Right atrium auricular region (tissue), 2 donors: ENCODE results near the gene LAMA2. TPM values are rescaled to one million over a fixed set of nuclear protein-coding genes. Genes with fewer than 3 reads are reported as not detected.

Source experiments
- DNase-seq: peaks from one replicate; pipeline ENCODE4 v3.0.0-alpha.2; 2019; ENCODE audit warnings: low spot score
- H3K27ac ChIP-seq, 2 donors: fragments of 200-600 bp; sonication (generic); 1 replicate in 1 of 2; 2 replicates in 1 of 2; pipeline ENCODE4 v1.5.1; 2016 to 2019
- H3K27me3 ChIP-seq, 2 donors: fragments of 200-600 bp; sonication (generic); one replicate each; pipeline versions ENCODE4 v1.5.1 to v1.6.0; 2017 to 2019
- H3K36me3 ChIP-seq: fragments of 200-600 bp; sonication (generic); one replicate; pipeline ENCODE4 v1.5.1; 2016
- H3K4me1 ChIP-seq, 2 donors: fragments of 200-600 bp; sonication (generic); one replicate each; pipeline versions ENCODE4 v1.5.1 to v1.6.0; 2017 to 2019
- H3K4me3 ChIP-seq, 2 donors: fragments of 200-600 bp; sonication (generic); 1 replicate in 1 of 2; 2 replicates in 1 of 2; pipeline ENCODE4 v1.5.1; 2017 to 2019; ENCODE audit warnings: mild to moderate bottlenecking in 1 of 2, moderate library complexity in 1 of 2
- H3K9me3 ChIP-seq, 2 donors: fragments of 200-600 bp; sonication (generic); one replicate each; pipeline ENCODE4 v1.5.1; 2019
- CTCF ChIP-seq, 2 donors: fragments of 200-600 bp; sonication (generic); IDR thresholded peaks; one replicate each; pipeline ENCODE4 v1.5.1; 2019; ENCODE audit warnings: antibody characterized with exemption in 2 of 2
- total RNA-seq, 2 donors: library from RNA; depleted of rRNA; stranded (reverse); fragments of >200 nt; gene quantifications; one replicate each; pipeline ENCODE4 v1.1.0, GENCODE V29; 2016

LAMA2 gene
- total RNA-seq, 2 donors from 2014 or later, result 150 to 166 TPM

DNA sequence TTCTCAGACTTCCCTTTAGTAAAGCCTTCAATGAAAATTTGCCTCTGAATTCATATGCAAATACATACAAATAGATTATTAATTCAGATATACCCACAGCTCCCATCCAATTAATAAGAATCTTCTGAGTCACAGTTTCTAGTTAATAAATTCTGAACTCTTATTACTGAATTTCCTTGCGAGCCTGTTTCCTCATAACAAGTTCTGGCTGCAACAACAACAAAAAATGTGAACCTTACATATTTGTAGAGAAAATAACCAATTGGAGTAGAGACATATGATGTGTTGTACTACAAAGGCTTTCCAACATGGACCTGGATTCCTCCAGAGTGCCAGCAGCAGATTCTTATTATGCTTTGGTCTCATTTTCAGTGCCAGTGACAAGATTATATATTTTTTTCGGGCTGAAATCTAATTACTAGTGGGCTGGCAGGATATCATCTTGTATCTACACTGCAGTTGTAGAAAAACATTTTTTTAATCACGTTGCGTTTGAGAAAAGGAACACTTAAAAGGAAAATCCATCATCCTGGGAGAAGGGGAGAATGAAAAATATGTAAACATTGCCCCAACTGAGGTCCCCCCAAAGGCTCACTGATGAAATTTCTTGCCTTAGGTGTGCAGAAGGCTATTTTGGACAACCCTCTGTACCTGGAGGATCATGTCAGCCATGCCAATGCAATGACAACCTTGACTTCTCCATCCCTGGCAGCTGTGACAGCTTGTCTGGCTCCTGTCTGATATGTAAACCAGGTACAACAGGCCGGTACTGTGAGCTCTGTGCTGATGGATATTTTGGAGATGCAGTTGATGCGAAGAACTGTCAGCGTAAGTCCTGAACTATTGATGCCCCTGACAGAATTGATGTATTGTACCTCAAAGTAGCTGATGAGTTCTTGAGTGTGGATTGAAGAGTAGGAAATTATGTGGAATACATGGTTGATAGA is 404.6 kb downstream of the LAMA2 start:
- Histone ChIP-seq H3K36me3 (peaks cover 26% of the 10 kb centered on the region), H3K9me3 (no peaks in the 10 kb centered on the region), H3K4me3 (no peak overlapping the region), H3K27me3 (no peaks in the 10 kb centered on the region), H3K27ac (no peak overlapping the region), H3K4me1 (no peaks in the 10 kb centered on the region)
- no peak for DNase-seq
- no peak for TF ChIP-seq CTCF (IDR thresholded peaks at IDR 0.05)

- H3K9me3 ChIP-seq, result no peaks in the 10 kb centered on the region
- no peaks in the 10 kb centered on the region for H3K27me3 ChIP-seq
- H3K4me3 ChIP-seq, result no peak overlapping the region
- H3K27ac ChIP-seq, result no peak overlapping the region
- no peak for TF ChIP-seq CTCF (IDR thresholded peaks at IDR 0.05)
- peaks cover 43% of the 10 kb centered on the region for H3K36me3 ChIP-seq
- no peak for DNase-seq
- no peaks in the 10 kb centered on the region for H3K4me1 ChIP-seq
These were observed 406.5 kb downstream of the LAMA2 start for GRCh38 chr6:129289442-129289841.

DNA sequence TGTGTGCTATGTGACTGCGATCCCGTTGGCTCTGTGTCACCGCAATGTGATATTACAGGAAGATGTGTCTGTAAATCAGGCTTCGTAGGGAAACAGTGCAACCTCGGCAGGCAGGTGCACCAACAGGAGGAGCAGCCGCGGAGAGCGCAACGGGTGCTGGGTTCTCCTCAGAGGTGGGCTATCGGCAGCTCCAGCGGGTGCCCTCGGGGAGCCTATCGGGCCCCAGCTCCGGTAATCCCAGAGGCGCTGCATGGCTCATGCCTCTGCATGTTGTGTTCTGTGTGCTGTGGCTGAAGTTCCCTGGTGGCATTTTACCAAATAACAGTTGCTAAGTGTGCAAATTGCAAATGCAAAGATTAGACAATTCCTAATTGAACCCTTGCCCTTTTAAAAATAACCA is 409.9 kb downstream of the LAMA2 start:
- Histone ChIP-seq H3K4me1 (no peaks in the 10 kb centered on the region), H3K27ac (no peak overlapping the region), H3K36me3 (peaks cover 44% of the 10 kb centered on the region), H3K4me3 (no peak overlapping the region), H3K9me3 (no peaks in the 10 kb centered on the region), H3K27me3 (no peaks in the 10 kb centered on the region)
- no peak for DNase-seq
- no peak for TF ChIP-seq CTCF (IDR thresholded peaks at IDR 0.05)

- Histone ChIP-seq H3K4me3 (no peak overlapping the region), H3K9me3 (no peaks in the 10 kb centered on the region), H3K4me1 (no peaks in the 10 kb centered on the region), H3K36me3 (peaks cover 56% of the 10 kb centered on the region), H3K27ac (no peak overlapping the region), H3K27me3 (no peaks in the 10 kb centered on the region)
- DNase-seq, result no peak
- no peak for TF ChIP-seq CTCF (IDR thresholded peaks at IDR 0.05)
These were observed 414.7 kb downstream of the LAMA2 start for GRCh38 chr6:129297592-129297991.

- Histone ChIP-seq H3K36me3 (peaks cover 54% of the 10 kb centered on the region), H3K9me3 (no peaks in the 10 kb centered on the region), H3K27me3 (no peaks in the 10 kb centered on the region), H3K4me1 (no peaks in the 10 kb centered on the region), H3K4me3 (no peak overlapping the region), H3K27ac (no peak overlapping the region)
- no peak for TF ChIP-seq CTCF (IDR thresholded peaks at IDR 0.05)
- no peak for DNase-seq
These were observed 419.7 kb downstream of the LAMA2 start for GRCh38 chr6:129302671-129303070.
